T-helper 1 cell treated with Interleukin-12 subunit alpha and Interleukin-12 subunit beta and Interleukin-4 antibody, amounts not matched to agents 30 μg/mL and 1 μg/mL, for 36 hours (primary cell): ENCODE data around the gene CPA4.

ENCODE experiments used
- H3K27ac Mint-ChIP-seq: one replicate; pipeline ENCODE4 v1.8.0; 2021; ENCODE audit warnings: mild to moderate bottlenecking, mixed read lengths
- H3K27me3 Mint-ChIP-seq: one replicate; pipeline ENCODE4 v1.8.0; 2021; ENCODE audit warnings: low read depth, mixed read lengths
- H3K36me3 Mint-ChIP-seq: one replicate; pipeline ENCODE4 v1.8.0; 2021; ENCODE audit warnings: low read depth, mixed read lengths
- H3K4me1 Mint-ChIP-seq: one replicate; pipeline ENCODE4 v1.8.0; 2021; ENCODE audit warnings: low read depth, mixed read lengths
- H3K4me3 Mint-ChIP-seq: one replicate; pipeline ENCODE4 v1.8.0; 2021; ENCODE audit warnings: mild to moderate bottlenecking, moderate library complexity, mixed read lengths
- H3K9me3 Mint-ChIP-seq: one replicate; pipeline ENCODE4 v1.8.0; 2021; ENCODE audit warnings: mixed read lengths

CPA4 gene

DNA sequence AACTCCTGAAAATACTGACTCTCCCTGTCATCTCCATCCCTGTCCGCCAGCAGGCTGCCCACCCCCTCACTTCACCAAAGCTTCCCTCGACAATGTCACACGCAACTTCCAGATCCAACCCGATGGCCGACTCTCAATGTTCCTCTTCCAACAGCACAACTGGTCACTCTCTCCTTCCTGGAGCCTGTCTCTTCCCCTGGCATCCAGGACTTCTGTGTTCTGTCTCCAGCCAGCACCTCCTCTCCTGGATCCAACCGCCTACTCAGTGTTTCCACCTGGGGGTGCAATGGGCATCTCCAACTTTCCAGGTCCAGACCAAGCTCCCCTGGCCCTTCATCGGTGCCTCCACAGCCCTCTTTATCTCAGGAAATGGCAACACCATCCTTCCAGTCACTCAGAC, 60.2 kb downstream of the CPA4 start:
- no peaks in the 10 kb centered on the region for H3K27me3 Mint-ChIP-seq
- no peak overlapping the region for H3K27ac Mint-ChIP-seq
- H3K9me3 Mint-ChIP-seq = peaks cover 1% of the 10 kb centered on the region
- no peak overlapping the region for H3K4me3 Mint-ChIP-seq
- H3K36me3 Mint-ChIP-seq = no peaks in the 10 kb centered on the region
- H3K4me1 Mint-ChIP-seq = peaks cover 9% of the 10 kb centered on the region

GRCh38 chr7:130356121-130356875, 63.3 kb downstream of the CPA4 start:
- no peaks in the 10 kb centered on the region for H3K36me3 Mint-ChIP-seq
- H3K4me3 Mint-ChIP-seq = no peak overlapping the region
- no peaks in the 10 kb centered on the region for H3K27me3 Mint-ChIP-seq
- H3K27ac Mint-ChIP-seq = no peak overlapping the region
- peaks cover 24% of the 10 kb centered on the region for H3K9me3 Mint-ChIP-seq
- peaks cover 3% of the 10 kb centered on the region for H3K4me1 Mint-ChIP-seq

- no peaks in the 10 kb centered on the region for H3K4me1 Mint-ChIP-seq
- no peaks in the 10 kb centered on the region for H3K27me3 Mint-ChIP-seq
- no peak overlapping the region for H3K27ac Mint-ChIP-seq
- H3K36me3 Mint-ChIP-seq = no peaks in the 10 kb centered on the region
- H3K9me3 Mint-ChIP-seq = peaks cover 24% of the 10 kb centered on the region
- no peak overlapping the region for H3K4me3 Mint-ChIP-seq
Observed at GRCh38 chr7:130356876-130357611, 64.1 kb downstream of the CPA4 start.

DNA sequence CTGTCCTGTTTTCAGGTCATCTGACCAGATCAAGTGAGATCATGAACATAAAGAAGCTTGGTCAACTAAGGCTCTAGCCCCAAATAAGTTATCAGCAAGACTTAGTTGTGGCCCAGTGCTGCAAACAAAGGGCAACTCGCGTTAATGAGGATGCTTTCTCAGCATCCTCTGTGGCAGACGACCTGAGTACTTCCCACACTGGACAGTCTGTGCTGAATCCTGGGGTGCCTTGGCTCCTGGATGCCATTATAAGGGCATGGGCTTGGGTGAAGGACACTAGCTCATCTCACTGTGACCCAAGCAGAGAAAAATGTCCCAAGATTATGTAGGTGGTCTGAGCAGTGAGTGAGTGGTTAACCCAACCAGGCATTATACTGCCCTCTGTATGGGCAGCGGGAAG, 65.5 kb downstream of the CPA4 start:
- no peaks in the 10 kb centered on the region for H3K27me3 Mint-ChIP-seq
- H3K4me1 Mint-ChIP-seq = no peaks in the 10 kb centered on the region
- no peaks in the 10 kb centered on the region for H3K36me3 Mint-ChIP-seq

GRCh38 chr7:130359276-130359857, 66.4 kb downstream of the CPA4 start:
- no peaks in the 10 kb centered on the region for H3K4me1 Mint-ChIP-seq
- H3K36me3 Mint-ChIP-seq = no peaks in the 10 kb centered on the region
- no peak overlapping the region for H3K4me3 Mint-ChIP-seq
- no peak overlapping the region for H3K27ac Mint-ChIP-seq
- peaks cover 24% of the 10 kb centered on the region for H3K9me3 Mint-ChIP-seq
- no peaks in the 10 kb centered on the region for H3K27me3 Mint-ChIP-seq

More for the DNA sequence above, 65.5 kb downstream of the CPA4 start:
- Mint-ChIP-seq H3K4me3 (no peak overlapping the region), H3K27ac (no peak overlapping the region), H3K9me3 (peaks cover 24% of the 10 kb centered on the region)

- no peak overlapping the region for H3K27ac Mint-ChIP-seq
- peaks cover 24% of the 10 kb centered on the region for H3K9me3 Mint-ChIP-seq
Observed at GRCh38 chr7:130360518-130360917, 67.6 kb downstream of the CPA4 start.

DNA sequence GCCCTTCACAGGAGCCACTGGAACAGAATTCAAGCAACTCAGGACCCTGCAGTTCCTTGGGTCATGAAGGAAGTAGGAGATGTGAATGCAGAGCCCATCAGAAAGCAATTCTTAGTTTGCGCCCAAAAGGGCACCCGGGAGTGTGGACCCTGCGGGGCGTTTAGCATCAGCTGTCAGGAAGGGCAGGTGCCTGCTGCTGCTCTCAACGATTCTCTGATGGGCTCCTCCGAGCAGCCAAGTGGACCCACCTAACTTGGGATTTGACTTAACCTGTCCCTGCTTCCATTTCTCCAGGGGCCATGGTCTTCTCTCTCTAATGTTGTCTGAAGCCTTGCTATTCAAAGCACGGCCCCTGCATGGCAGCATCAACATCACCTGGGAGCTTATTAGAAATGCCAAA, 68.7 kb downstream of the CPA4 start:
- H3K4me3 Mint-ChIP-seq = no peak overlapping the region
- H3K36me3 Mint-ChIP-seq = no peaks in the 10 kb centered on the region
- H3K4me1 Mint-ChIP-seq = peaks cover 4% of the 10 kb centered on the region
- peaks cover 24% of the 10 kb centered on the region for H3K9me3 Mint-ChIP-seq
- H3K27me3 Mint-ChIP-seq = no peaks in the 10 kb centered on the region
- no peak overlapping the region for H3K27ac Mint-ChIP-seq

More at GRCh38 chr7:130360518-130360917, 67.6 kb downstream of the CPA4 start:
- Mint-ChIP-seq H3K27me3 (no peaks in the 10 kb centered on the region), H3K4me3 (no peak overlapping the region), H3K36me3 (no peaks in the 10 kb centered on the region), H3K4me1 (no peaks in the 10 kb centered on the region)

GRCh38 chr7:130362251-130362816, 69.4 kb downstream of the CPA4 start:
- Mint-ChIP-seq H3K9me3 (peaks cover 24% of the 10 kb centered on the region), H3K27me3 (no peaks in the 10 kb centered on the region), H3K36me3 (no peaks in the 10 kb centered on the region), H3K27ac (no peak overlapping the region), H3K4me1 (peaks cover 9% of the 10 kb centered on the region), H3K4me3 (no peak overlapping the region)

GRCh38 chr7:130363026-130363847, 70.3 kb downstream of the CPA4 start:
- no peak overlapping the region for H3K27ac Mint-ChIP-seq

GRCh38 chr7:130364451-130364850, 71.5 kb downstream of the CPA4 start:
- no peak overlapping the region for H3K4me3 Mint-ChIP-seq
- H3K4me1 Mint-ChIP-seq = peaks cover 16% of the 10 kb centered on the region
- peaks cover 13% of the 10 kb centered on the region for H3K9me3 Mint-ChIP-seq
- no peak overlapping the region for H3K27ac Mint-ChIP-seq
- H3K27me3 Mint-ChIP-seq = no peaks in the 10 kb centered on the region
- H3K36me3 Mint-ChIP-seq = no peaks in the 10 kb centered on the region

More at GRCh38 chr7:130363026-130363847, 70.3 kb downstream of the CPA4 start:
- Mint-ChIP-seq H3K4me1 (peaks cover 10% of the 10 kb centered on the region), H3K36me3 (no peaks in the 10 kb centered on the region), H3K27me3 (no peaks in the 10 kb centered on the region), H3K9me3 (peaks cover 23% of the 10 kb centered on the region), H3K4me3 (no peak overlapping the region)

GRCh38 chr7:130365088-130365487, 72.1 kb downstream of the CPA4 start:
- peaks cover 17% of the 10 kb centered on the region for H3K4me1 Mint-ChIP-seq
- no peaks in the 10 kb centered on the region for H3K36me3 Mint-ChIP-seq
- no peaks in the 10 kb centered on the region for H3K27me3 Mint-ChIP-seq
- H3K9me3 Mint-ChIP-seq = peaks cover 7% of the 10 kb centered on the region
- H3K4me3 Mint-ChIP-seq = no peak overlapping the region
- no peak overlapping the region for H3K27ac Mint-ChIP-seq

DNA sequence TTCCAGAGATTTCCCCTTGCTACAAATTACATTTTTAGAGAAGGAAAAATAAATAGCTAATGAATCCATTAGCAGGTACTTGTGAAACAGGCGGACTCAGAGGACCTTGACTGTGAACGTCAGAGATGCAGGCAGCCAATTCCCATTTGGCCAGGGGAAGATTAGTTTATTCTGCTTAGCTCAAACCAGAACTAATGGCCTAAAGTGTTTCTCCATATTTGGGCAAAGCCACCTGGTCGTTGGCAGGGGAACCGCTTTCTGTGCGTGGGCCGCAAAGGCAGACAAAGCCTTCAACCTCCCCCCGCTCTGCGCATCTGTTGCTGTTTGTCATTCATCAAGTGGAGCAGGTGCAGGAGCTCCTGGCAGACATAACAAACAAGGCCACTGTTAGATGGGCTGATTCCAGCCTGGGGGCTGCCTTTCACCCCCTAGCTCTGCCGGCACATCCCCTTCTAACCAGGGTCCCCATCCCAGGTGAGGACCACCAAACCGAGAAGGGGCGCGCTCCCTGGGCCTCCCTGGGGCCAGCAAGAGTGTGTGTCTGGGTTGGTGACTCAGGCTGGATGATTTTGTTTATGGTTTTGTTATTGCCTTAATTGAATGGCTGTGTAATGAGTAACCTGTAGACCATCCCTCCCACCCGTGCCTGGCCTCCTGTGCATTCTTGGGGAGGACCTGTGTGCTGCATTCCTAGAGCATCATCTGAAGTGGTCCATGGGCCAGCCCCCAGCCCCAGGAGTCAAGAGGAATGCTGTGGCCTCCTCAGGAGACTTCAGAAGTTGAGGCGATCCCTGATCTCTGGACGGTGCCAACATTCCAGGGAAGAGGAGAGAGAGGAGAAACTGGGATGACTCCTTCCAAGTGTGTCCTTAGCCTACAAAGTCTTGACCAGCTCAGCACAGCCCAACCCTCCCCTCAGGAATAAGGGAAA, 72.8 kb downstream of the CPA4 start:
- H3K27me3 Mint-ChIP-seq = no peaks in the 10 kb centered on the region

DNA sequence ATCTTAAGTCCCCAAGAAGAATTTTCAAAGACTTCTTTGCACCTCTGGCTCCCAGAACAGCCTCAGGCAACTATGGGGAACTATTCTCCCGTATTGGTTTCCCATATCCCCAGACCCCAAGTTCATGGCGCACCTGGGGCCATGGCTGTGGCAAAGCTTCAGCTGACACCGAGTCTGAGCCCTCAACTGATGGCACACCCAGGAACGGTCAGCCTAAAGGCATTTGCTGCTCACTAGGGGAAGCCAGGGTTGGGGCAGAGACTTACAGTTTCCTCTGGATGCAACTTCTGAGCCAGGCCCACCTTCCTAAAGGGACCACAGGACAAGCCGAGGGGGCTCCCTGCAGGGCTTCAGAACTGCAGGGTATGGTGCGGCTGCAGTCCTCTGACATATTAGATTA, 73.6 kb downstream of the CPA4 start:
- Mint-ChIP-seq H3K36me3 (no peaks in the 10 kb centered on the region), H3K27ac (no peak overlapping the region), H3K4me3 (peak overlapping the region; percentile 39), H3K9me3 (no peaks in the 10 kb centered on the region), H3K4me1 (peaks cover 17% of the 10 kb centered on the region), H3K27me3 (no peaks in the 10 kb centered on the region)

More for the DNA sequence above, 72.8 kb downstream of the CPA4 start:
- Mint-ChIP-seq H3K36me3 (no peaks in the 10 kb centered on the region), H3K27ac (no peak overlapping the region), H3K4me1 (peaks cover 17% of the 10 kb centered on the region), H3K4me3 (no peak overlapping the region), H3K9me3 (no peaks in the 10 kb centered on the region)
